Loucy (cell line): ENCODE data around the gene CNBD2.
A peak's percentile ranks its signal among the peaks of the same experiment; 100 is the strongest.

Source experiments
- H2AFZ ChIP-seq: fragments of 200-600 bp; sonication (generic); 2 replicates; pipeline ENCODE4 v1.6.0; 2016; ENCODE audit warnings: antibody characterized with exemption, mild to moderate bottlenecking, low read length, moderate library complexity
- H3F3A ChIP-seq: fragments of 200-600 bp; 2 replicates; pipeline ENCODE4 v1.6.0; 2016; ENCODE audit warnings: antibody characterized with exemption, low read depth, mild to moderate bottlenecking
- H3K27me3 ChIP-seq: fragments of 200-600 bp; sonication (generic); 2 replicates; pipeline ENCODE4 v1.6.1; 2014; ENCODE audit warnings: low read length, mild to moderate bottlenecking; ENCODE audit not compliant: insufficient read depth, poor library complexity, severe bottlenecking
- H3K36me3 ChIP-seq: fragments of 200-600 bp; sonication (generic); 2 replicates; pipeline ENCODE4 v1.6.1; 2016; ENCODE audit warnings: low read length; ENCODE audit not compliant: insufficient read depth
- H3K4me1 ChIP-seq: fragments of 200-600 bp; sonication (generic); 2 replicates; pipeline ENCODE4 v1.5.1; 2014; ENCODE audit warnings: low read length, mild to moderate bottlenecking; ENCODE audit not compliant: insufficient read depth, poor library complexity, severe bottlenecking
- H3K4me2 ChIP-seq: fragments of 200-600 bp; sonication (generic); 2 replicates; pipeline ENCODE4 v1.6.0; 2014; ENCODE audit warnings: antibody characterized with exemption, low read length, low read depth, mild to moderate bottlenecking; ENCODE audit not compliant: poor library complexity, severe bottlenecking
- H3K4me3 ChIP-seq: fragments of 200-600 bp; sonication (generic); 2 replicates; pipeline ENCODE4 v1.5.1; 2014; ENCODE audit warnings: low read length, mild to moderate bottlenecking, mixed read lengths; ENCODE audit not compliant: poor library complexity, severe bottlenecking
- H3K79me2 ChIP-seq: fragments of 200-600 bp; sonication (generic); 2 replicates; pipeline ENCODE4 v1.6.1; 2014; ENCODE audit warnings: low read length; ENCODE audit not compliant: insufficient read depth
- H3K9ac ChIP-seq: fragments of 200-600 bp; sonication (generic); 2 replicates; pipeline ENCODE4 v1.6.0; 2014; ENCODE audit warnings: mild to moderate bottlenecking, low read depth, low read length, moderate library complexity; ENCODE audit not compliant: poor library complexity, severe bottlenecking
- H3K9me2 ChIP-seq: fragments of 200-600 bp; sonication (generic); replicated peaks from 2 replicates; pipeline ENCODE4 v1.6.1; 2016; ENCODE audit warnings: low read depth, low read length, mixed read lengths
- H3K9me3 ChIP-seq: fragments of 200-600 bp; sonication (generic); 2 replicates; pipeline ENCODE4 v1.6.1; 2014; ENCODE audit warnings: mild to moderate bottlenecking, antibody characterized with exemption, low read length, low read depth; ENCODE audit not compliant: insufficient read depth
- H4K20me1 ChIP-seq: fragments of 200-600 bp; sonication (generic); 2 replicates; pipeline ENCODE4 v1.6.0; 2014; ENCODE audit warnings: antibody characterized with exemption, low read length, mild to moderate bottlenecking; ENCODE audit not compliant: insufficient read depth, poor library complexity, severe bottlenecking
- CTCF ChIP-seq: fragments of 200-600 bp; sonication (generic); conservative IDR thresholded peaks from 2 replicates; pipeline ENCODE4 v1.5.1; 2014; ENCODE audit warnings: mild to moderate bottlenecking, antibody characterized with exemption, low read length
- EZH2phosphoT487 ChIP-seq: fragments of 200-600 bp; IDR thresholded peaks from 2 replicates; pipeline ENCODE4 v1.6.1; 2018; ENCODE audit warnings: antibody characterized with exemption, mild to moderate bottlenecking, moderate library complexity, borderline replicate concordance

The CNBD2 gene

GRCh38 chr20:35981969-35982368 is 13.6 kb downstream of the CNBD2 start:
- TF ChIP-seq CTCF (no peak), EZH2phosphoT487 (no peak)
- no peaks in the 10 kb centered on the region for H3K27me3 ChIP-seq
- H3K79me2 ChIP-seq: no peaks in the 10 kb centered on the region
- H3K9me3 ChIP-seq: no peaks in the 10 kb centered on the region
- H3K36me3 ChIP-seq: no peaks in the 10 kb centered on the region
- no peaks in the 10 kb centered on the region for H3K9me2 ChIP-seq
- no peak overlapping the region for H3K9ac ChIP-seq
- peak overlapping the region; percentile 51; the same call in 1 of the 2 replicates for H2AFZ ChIP-seq
- no peak overlapping the region for H3K4me3 ChIP-seq
- H3K4me1 ChIP-seq: no peaks in the 10 kb centered on the region
- H3K4me2 ChIP-seq: no peak overlapping the region
- no peaks in the 10 kb centered on the region for H4K20me1 ChIP-seq
- H3F3A ChIP-seq: no peaks in the 10 kb centered on the region

GRCh38 chr20:35984382-35984781 is 16.0 kb downstream of the CNBD2 start:
- H3K9me2 ChIP-seq: no peaks in the 10 kb centered on the region
- H3K79me2 ChIP-seq: no peaks in the 10 kb centered on the region
- no peaks in the 10 kb centered on the region for H3K4me1 ChIP-seq
- peak overlapping the region; percentile 54; the same call in 1 of the 2 replicates for H2AFZ ChIP-seq
- H4K20me1 ChIP-seq: no peaks in the 10 kb centered on the region
- H3K9me3 ChIP-seq: no peaks in the 10 kb centered on the region
- no peaks in the 10 kb centered on the region for H3F3A ChIP-seq
- H3K4me3 ChIP-seq: no peak overlapping the region
- H3K9ac ChIP-seq: no peak overlapping the region
- H3K36me3 ChIP-seq: no peaks in the 10 kb centered on the region
- H3K4me2 ChIP-seq: no peak overlapping the region
- no peaks in the 10 kb centered on the region for H3K27me3 ChIP-seq
- TF ChIP-seq EZH2phosphoT487 (no peak), CTCF (no peak)

GRCh38 chr20:35985806-35986205 is 17.4 kb downstream of the CNBD2 start:
- H3K9me2 ChIP-seq: no peaks in the 10 kb centered on the region
- H4K20me1 ChIP-seq: no peaks in the 10 kb centered on the region
- no peaks in the 10 kb centered on the region for H3K79me2 ChIP-seq
- H3K36me3 ChIP-seq: no peaks in the 10 kb centered on the region
- H3K4me3 ChIP-seq: no peak overlapping the region
- no peak overlapping the region for H3K4me2 ChIP-seq
- no peak overlapping the region for H3K9ac ChIP-seq
- H3F3A ChIP-seq: no peaks in the 10 kb centered on the region
- no peak overlapping the region for H2AFZ ChIP-seq
- TF ChIP-seq CTCF (no peak), EZH2phosphoT487 (no peak)
- H3K27me3 ChIP-seq: no peaks in the 10 kb centered on the region
- H3K4me1 ChIP-seq: no peaks in the 10 kb centered on the region
- H3K9me3 ChIP-seq: no peaks in the 10 kb centered on the region
